ENCODE measurements around the gene SLC23A1. TPM values are rescaled to one million over a fixed set of nuclear protein-coding genes. Genes with fewer than 3 reads are reported as not detected.

SLC23A1 gene
- total RNA-seq, 4 donors from 2014 or later: not detected

DNA sequence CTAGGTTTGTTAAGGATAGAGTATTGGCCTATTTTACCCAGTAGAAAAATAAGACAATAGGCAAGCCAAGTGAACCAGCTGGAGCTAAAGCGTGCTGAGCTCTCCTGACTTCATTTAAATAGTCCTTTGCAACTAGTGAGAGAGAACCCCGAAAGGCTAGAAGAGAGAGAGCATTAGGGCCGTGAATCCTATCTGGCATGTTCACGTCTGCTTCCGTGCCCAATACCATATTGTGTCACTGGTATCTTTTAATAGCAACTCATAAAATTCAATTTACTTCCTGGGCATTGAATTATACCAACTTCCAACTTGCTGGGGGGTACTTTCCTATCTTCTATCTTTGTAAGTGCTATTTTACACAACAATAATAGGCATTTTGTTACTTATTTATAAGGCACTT is 42.4 kb upstream of the SLC23A1 start:
- Histone ChIP-seq H3K9me3 (no peaks in the 10 kb centered on the region), H3K4me3 (no peak overlapping the region), H3K27me3 (no peaks in the 10 kb centered on the region), H3K36me3 (peaks cover 0 to 73% (median 60%) of the 10 kb centered on the region in 4 donors), H3K4me1 (peaks cover 0 to 4% (median 0%) of the 10 kb centered on the region in 4 donors), H3K27ac (replicated peaks in 1 of 4) (no peak overlapping the region)
- DNase-seq (ENCODE audit: extremely low spot score): no peak
- no peak for TF ChIP-seq EP300 (IDR thresholded peaks at IDR 0.05)
- TF ChIP-seq POLR2A (IDR thresholded peaks at IDR 0.05; ENCODE audit: low read depth): no peak
- TF ChIP-seq CTCF (IDR thresholded peaks at IDR 0.05): no peak
- TF ChIP-seq POLR2AphosphoS5 (IDR thresholded peaks at IDR 0.05): no peak
- intact Hi-C loops (cut with DNase I): no loop called here
- 85% methylated on average over 5 of the region's 5 CpGs for WGBS

DNA sequence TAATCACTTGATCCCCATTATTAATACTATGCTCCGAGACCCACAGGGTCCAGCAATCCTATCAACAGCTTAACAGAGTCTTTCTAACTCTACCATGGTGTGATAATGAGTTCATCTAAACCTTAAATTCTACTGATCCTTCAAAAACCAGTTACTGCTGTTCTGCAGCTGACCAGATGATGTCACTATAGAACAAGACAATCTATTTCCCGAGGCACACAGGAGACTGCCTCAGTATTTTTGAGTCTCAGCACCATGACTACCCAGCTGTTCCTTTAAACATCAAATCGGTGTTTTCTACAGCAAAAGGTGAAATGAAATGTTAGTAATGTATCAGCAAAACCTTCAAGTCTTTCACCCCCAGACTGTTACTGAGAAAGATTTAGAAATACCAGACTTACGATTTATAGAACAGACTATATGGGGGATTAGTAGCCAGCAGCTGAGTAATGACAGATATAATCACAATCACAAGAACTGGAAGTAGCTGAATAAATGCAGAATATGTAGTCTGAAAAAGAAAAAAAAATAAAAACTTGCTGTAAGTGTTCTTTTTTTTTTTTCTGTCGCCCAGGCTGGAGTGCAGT is 39.3 kb upstream of the SLC23A1 start:
- Histone ChIP-seq H3K4me3 (no peak overlapping the region), H3K4me1 (peaks cover 24 to 33% (median 29%) of the 10 kb centered on the region in 4 donors), H3K9me3 (no peaks in the 10 kb centered on the region), H3K27me3 (no peaks in the 10 kb centered on the region), H3K27ac (replicated peaks in 1 of 4) (no peak overlapping the region), H3K36me3 (peaks cover 0 to 84% (median 55%) of the 10 kb centered on the region in 4 donors)
- 34% methylated on average over 5 of the region's 5 CpGs for WGBS
- TF ChIP-seq CTCF (IDR thresholded peaks at IDR 0.05) (peak; percentile 73 to 91 (median 82)), POLR2A (IDR thresholded peaks at IDR 0.05; ENCODE audit: low read depth) (no peak)
- intact Hi-C loops (cut with DNase I): loop anchor here (1.0 to 5.0 kb wide), 2 partner anchors 95 to 140 kb away; partner anchors contain the start of gene UBE2D2
- no peak for DNase-seq (ENCODE audit: extremely low spot score)

DNA sequence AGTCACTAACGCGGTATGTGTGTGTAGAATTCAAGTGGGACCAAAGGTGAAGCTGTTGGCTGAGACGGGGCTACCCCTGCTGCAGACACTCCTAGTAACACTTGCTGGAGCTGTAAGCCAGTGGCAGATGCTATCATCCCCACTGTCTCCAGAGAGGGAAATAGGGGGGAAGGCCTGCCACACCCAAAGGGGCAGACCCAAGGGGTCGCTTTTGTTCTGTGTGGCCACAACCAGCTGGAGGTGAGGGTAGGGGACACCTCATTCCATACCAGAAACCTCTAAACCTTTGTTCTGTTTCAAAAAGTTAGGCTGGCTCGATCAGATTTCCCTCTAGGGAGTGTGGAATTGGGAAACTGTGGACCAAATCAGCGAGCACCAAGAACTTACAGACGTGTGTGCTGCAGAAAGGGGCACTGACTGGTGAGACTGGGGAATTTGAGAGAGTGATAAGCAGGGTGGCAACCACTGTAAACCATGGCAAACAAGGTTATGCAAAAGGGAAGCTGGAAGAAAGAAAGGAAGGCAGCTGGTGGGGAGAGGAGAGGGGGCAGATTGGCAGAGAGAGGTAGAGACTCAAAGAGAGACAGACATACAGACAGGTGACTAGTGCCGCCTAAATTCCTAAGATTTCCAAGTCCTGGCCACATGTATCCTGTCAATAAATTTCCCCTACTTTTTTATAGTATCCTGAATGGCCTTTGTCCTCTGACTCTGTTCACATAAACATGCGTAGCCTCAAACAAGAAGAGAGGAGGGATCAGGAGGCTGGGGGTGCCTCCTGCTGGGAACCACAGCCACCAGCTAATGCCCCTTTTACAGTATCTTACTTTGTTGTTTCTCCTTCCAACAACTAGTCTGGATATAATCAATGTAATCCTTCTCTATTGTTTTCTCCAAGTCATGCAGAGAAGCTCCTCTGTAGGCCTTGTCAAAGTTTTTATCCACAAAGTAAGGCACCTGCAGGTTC is 36.4 kb upstream of the SLC23A1 start:
- no peak for DNase-seq (ENCODE audit: extremely low spot score)
- Histone ChIP-seq H3K36me3 (peaks cover 0 to 55% (median 33%) of the 10 kb centered on the region in 4 donors), H3K4me3 (no peak overlapping the region), H3K4me1 (peaks cover 53 to 62% (median 57%) of the 10 kb centered on the region in 4 donors), H3K9me3 (no peaks in the 10 kb centered on the region), H3K27me3 (no peaks in the 10 kb centered on the region), H3K27ac (replicated peaks in 1 of 4) (peak overlapping the region; percentile 72 to 84 (median 80))
- no peak for TF ChIP-seq CTCF (IDR thresholded peaks at IDR 0.05)
- TF ChIP-seq POLR2A (IDR thresholded peaks at IDR 0.05; ENCODE audit: low read depth): no peak
- no peak for TF ChIP-seq EP300 (IDR thresholded peaks at IDR 0.05)
- no peak for TF ChIP-seq POLR2AphosphoS5 (IDR thresholded peaks at IDR 0.05)
- intact Hi-C loops (cut with DNase I): loop anchor here (5.0 kb wide), 1 partner anchor 143 kb away; the partner anchor contains the start of gene UBE2D2
- WGBS: 69% methylated on average over 9 of the region's 9 CpGs

GRCh38 chr5:139418793-139419192 is 35.7 kb upstream of the SLC23A1 start:
- intact Hi-C loops (cut with DNase I): no loop called here

More at GRCh38 chr5:139418793-139419192, 35.7 kb upstream of the SLC23A1 start:
- 72% methylated on average over 1 of the region's 1 CpG for WGBS
- Histone ChIP-seq H3K4me1 (peaks cover 60 to 70% (median 64%) of the 10 kb centered on the region in 4 donors), H3K4me3 (no peak overlapping the region), H3K36me3 (peaks cover 0 to 48% (median 28%) of the 10 kb centered on the region in 4 donors), H3K9me3 (no peaks in the 10 kb centered on the region), H3K27me3 (no peaks in the 10 kb centered on the region), H3K27ac (replicated peaks in 1 of 4) (peak overlapping the region; percentile 72 to 84 (median 80))
- no peak for DNase-seq (ENCODE audit: extremely low spot score)
- TF ChIP-seq POLR2A (IDR thresholded peaks at IDR 0.05; ENCODE audit: low read depth) (no peak), POLR2AphosphoS5 (IDR thresholded peaks at IDR 0.05) (no peak), EP300 (IDR thresholded peaks at IDR 0.05) (no peak), CTCF (IDR thresholded peaks at IDR 0.05) (no peak)

All from esophagus muscularis mucosa (tissue), 4 donors.